HG03558 (cell line): ENCODE measurements around the gene LCNL1.

ENCODE experiments used
- ATAC-seq: cut with Tn5 transposase; IDR thresholded peaks from one replicate; pipeline ENCODE4 v1.9.1; 2021; ENCODE audit warnings: moderate number of reproducible peaks; ENCODE audit not compliant: unreplicated experiment; ENCODE audit errors: extremely low read depth

LCNL1 gene

DNA sequence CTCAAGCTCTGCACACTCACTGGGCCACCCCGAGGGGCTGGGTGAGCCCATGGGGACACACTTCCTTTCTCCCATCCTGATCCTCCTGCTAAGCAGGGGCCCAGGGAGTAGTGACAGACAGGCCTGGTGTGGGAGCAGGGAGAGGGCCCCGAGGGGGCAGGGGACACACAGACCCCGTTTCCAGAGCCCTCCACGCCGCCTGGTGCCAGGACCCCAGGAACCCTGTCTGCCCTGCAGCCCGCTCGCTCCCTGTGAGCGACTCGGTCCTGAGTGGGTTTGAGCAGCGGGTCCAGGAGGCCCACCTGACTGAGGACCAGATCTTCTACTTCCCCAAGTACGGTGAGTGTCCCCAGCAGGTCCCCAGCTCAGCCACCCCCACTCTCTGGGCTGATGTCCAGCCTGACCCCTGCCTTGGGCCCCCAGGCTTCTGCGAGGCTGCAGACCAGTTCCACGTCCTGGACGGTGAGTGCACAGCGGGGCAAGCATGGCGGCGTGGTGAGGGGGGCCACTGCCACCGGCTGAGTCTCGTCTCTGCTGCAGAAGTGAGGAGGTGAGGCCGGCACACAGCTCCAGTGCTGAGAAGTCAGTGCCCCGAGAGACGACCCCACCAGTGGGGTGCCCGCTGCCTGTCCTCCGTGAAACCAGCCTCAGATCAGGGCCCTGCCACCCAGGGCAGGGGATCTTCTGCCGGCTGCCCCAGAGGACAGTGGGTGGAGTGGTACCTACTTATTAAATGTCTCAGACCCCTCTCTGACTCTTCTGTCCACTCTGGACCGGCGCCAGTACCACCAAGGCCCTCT, 36.4 kb upstream of the LCNL1 start:
- no peak for ATAC-seq

DNA sequence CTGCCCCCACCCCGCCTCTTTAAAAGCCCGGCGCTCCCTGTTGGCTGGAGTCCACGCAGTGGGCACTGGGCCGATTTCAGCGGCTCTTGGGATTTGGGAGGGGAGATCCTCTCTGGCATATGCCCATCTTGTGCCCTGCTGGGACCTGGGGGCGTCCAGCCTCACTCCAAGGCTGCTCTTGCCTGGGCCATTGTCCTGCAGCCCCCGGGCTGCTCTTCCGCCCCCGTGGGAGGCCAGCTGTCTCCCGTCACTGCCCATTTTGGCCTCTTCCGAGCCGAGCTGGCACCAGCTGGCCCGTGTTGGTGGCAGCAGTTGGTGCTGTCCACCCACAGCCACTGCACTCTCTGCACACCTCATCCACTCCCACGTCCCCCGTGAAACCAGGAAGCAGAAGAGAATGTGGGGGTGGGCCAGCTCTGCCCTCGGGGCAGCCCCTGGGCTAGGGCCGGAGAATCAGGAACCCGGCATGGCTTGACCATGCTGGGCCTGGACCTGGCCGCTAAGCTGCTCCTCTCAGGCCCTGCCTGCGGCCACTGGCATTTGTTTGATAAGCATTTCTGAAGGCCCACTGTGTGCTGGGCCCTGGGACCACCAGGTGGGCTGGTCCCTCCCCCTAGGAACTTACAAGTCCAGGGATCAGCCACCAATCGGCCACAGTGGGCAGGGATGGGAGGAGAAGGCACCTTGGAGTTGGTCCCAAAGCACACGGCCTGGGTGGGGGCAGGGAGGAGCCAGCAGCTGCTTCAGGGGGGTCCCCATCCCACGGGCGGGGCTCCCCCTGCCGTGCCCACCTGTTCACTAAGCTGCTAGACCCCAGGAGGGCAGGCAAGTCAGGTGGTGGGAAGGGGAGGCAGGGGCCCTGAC, 35.5 kb upstream of the LCNL1 start:
- no peak for ATAC-seq

DNA sequence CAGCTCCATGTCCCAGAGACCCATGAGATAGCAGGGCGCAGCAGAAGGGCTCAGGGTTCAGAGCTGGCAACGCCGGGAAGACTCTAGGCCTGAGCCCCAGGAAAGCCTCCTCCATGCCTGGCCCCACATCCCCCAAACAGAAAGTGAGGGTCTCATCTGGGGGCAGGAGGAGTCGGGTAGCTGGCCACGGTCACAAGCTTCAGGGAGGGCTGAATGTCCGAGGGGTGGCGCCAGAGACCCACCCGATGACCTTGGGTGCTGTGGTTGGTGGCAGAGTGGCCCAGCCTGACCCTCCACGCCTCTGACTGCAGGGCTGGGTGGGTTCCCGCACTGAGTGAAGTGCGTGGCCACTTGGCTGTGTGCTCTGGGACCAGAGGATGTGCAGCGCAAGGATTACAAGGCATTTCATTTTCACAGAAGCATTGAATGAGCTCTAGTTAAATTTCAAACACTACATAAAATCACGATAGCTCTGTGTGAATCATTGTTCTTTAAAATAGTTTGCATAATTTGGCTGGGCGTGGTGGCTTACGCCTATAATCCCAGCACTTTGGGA, 34.8 kb upstream of the LCNL1 start:
- ATAC-seq = no peak

DNA sequence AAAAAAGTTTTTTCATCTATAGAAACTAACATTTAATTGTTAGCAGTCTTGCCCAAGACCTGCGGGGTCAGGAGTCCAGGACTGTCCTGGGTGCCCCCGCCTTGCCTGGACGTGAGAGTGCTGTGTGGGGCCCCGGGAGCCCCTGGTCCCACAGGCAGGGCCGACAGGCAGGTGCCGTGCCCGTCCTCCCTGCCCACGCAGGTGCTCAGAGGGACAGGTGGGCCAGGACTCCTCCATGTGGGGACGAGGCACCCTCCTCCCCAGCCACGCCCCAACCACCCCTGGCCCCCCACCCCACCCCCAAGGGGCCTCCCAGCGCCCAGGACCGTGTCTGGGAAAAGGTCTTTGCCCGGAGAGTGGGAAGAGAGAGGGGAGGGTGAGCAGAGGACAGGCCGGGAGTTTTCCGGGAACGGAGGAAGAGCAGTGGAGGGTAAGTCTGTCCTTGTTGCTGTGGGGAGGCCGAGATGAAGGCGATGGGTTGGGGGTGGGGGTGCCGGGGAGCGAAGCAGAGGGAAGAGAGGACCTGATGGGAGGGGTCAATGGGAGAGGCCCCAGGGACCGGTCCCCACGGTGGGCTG, 33.5 kb upstream of the LCNL1 start:
- ATAC-seq = no peak

DNA sequence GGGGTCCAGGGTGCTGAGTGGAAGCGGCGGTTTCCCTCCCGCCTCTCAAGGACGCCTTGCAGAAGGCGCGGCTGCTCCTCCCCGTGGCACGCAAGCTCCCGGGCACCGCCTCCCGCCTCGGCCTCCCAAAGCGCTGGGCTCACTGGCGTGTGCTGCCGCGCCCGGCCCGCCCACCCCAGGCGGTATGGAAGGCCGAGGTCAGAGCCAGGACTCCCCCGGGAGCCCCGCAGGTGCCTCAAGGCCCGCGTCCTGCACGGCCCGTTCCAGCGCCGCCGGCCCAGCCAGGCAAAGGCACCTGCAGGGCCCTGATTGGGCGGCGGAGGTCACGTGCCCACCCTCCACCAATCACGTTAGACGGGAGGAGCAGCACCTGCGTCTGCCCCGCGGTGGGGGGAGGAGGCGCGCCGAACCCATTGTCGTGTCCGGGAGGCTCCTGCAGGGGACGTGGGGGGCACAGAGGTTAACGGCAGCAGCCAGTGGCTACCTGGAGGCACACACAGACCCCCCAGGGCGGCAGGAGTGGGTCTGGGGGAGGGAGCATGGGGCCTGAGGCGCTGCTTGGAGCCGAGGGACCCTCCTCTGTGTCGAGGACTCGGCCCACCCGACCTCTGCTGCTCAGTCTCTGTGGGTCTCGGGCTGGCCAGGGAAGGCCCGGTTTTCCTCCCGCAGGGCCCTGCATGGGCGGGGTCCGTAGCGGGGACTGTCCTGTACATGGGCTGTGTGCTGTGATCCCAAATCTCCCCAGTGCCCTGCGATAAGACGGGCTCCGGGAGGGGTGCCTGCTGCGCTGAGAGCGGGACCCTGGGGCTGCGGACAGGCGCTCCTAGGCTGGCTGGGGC, 32.8 kb upstream of the LCNL1 start:
- ATAC-seq = peak; percentile 51

DNA sequence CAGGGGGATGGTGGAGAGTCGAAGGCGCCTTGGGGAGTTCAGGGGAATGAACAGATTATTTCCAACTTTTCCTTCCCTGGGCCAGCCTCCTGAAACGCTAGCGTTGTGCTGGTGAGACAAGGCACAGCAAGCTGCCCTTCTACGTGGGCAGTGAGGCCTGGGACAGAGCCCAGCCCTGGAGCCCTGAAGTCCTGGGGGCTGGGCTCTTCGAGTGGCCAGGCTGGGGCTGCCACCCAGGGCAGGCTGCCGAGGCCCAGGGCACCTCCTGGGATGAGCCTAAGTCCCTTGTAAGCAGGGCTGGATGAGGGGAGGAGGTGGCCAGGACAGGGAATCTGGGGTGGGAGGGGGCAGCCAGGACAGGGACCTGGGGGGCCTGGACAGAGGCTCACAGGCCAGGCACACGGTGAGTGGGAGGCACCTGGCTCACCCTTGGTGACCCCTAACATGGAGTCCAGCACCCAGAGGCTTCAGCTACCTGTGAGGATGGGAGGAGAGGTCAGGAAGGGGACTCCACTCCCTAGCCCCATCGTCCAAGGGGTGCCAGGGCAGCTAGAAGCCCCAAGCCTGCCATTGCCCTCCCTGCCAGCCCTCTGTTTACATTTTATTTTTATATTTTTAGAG, 32.0 kb upstream of the LCNL1 start:
- ATAC-seq = no peak

DNA sequence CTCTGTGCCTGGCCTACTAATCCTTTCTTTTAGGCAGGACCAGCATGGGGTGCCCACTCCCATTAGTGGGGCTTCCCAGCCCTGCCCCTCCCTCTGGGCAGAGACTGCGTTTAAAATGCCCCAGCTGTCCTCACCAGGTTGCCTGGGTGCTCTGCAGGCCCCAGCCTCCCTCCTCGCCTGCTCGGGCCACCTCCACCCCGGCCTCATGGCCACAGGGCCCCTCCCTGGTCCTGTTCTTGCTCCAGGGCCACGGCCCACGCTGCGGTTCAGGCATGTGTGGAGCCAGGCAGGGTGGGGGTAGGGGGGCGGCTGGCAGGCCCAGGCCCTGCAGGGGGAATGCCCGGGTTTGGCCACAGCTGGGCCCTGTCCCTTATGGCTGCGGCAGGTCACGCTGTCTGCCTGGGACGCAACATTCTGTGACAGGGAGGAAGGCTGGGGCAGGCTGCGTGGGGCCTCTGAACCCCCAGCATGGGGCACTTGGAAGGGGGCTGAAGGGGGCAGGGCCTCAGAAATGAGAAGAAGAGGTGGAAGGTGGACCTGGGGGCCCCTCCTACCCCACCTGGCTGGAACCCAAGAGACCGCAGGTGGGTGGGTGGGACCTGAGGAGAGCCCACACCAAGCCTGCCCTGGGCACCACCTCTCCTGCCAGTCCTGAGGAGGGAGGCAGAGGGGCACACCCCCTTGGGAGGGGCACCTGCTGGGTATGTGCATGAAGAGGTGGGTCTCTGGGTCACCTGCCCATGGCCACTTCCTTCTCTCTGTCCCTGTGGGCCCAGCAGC, 31.1 kb upstream of the LCNL1 start, which contains the start of gene LCN12:
Gene LCN12, plus strand, starts transcription at position 733 of the 780 bp plus-strand sequence. CDS start 55 bp downstream, outside the sequence.
- no peak for ATAC-seq

DNA sequence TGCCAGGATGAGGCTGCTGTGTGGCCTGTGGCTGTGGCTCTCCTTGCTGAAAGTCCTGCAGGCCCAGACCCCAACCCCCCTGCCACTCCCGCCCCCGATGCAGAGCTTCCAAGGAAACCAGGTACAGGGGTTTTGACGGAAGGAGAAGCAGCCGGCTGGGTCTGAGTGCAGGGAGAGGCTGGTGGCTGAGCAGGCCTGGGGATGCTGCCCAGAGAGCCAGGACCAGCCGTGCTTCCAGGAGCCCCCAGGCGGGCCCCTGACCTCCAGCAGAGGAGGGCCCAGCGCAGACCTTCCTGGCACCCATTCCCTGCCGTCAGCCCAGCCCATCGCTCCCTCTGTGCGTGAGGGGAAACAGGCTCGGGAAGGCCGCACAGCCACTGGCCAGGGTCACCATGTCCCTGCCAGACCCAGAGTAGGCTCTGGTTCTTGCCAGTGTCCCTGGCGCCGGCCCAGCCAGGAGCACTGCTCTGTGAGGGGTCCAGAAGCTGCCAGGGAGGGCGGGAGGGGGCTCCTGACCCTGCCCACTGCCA, 30.4 kb upstream of the LCNL1 start:
- no peak for ATAC-seq

DNA sequence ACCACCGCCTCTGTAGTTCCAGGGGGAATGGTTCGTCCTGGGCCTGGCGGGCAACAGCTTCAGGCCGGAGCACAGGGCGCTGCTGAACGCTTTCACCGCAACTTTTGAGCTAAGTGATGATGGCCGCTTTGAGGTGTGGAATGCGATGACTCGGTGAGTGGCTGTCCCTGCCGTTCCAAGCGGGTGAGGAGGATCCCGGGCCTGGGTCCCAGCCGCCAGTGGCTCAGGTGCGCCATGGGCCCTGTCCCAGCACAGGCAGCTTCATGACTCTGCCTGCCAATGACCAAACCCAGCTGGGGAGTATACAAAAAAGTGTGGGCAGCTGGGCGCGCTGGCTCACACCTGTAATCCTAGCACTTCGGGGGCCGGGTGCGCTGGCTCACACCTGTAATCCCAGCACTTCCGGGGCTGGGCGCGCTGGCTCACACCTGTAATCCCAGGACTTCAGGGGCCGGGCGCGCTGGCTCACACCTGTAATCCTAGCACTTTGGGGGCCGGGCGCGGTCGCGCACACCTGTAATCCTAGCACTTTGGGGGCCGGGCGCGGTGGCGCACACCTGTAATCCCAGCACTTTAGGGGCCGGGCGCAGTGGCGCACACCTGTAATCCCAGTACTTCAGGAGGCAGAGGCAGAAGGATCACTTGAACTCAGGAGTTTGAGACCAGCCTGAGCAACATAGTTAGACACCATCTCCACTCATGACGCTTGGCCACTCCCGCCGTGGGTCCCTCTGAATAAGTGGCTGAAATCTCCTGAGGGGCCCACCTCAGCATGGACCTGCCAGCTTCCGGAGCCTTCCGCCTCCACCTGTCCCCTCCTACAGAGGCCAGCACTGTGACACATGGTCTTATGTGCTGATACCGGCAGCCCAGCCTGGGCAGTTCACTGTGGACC, 29.7 kb upstream of the LCNL1 start:
- no peak for ATAC-seq

DNA sequence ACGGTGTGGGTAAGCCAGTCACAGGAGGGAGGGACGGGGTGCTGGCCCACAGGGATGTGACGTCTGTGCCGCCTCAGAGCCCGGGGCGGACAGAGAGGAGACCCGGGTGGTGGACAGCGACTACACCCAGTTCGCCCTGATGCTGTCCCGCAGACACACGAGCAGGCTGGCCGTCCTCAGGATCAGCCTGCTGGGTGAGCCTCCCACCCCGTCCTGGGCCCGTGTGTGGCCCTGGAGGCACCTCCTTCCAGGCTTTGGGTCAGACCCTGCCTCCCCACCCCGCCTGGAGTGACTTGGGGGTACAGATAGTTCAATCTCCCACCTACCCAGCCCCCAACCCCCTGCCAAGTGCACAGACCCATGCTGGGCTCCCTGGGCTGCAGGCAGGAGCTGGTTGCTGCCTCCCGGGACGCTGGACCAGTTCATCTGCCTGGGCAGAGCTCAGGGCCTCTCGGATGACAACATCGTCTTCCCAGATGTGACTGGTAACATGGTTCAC, 29.0 kb upstream of the LCNL1 start:
- no peak for ATAC-seq

DNA sequence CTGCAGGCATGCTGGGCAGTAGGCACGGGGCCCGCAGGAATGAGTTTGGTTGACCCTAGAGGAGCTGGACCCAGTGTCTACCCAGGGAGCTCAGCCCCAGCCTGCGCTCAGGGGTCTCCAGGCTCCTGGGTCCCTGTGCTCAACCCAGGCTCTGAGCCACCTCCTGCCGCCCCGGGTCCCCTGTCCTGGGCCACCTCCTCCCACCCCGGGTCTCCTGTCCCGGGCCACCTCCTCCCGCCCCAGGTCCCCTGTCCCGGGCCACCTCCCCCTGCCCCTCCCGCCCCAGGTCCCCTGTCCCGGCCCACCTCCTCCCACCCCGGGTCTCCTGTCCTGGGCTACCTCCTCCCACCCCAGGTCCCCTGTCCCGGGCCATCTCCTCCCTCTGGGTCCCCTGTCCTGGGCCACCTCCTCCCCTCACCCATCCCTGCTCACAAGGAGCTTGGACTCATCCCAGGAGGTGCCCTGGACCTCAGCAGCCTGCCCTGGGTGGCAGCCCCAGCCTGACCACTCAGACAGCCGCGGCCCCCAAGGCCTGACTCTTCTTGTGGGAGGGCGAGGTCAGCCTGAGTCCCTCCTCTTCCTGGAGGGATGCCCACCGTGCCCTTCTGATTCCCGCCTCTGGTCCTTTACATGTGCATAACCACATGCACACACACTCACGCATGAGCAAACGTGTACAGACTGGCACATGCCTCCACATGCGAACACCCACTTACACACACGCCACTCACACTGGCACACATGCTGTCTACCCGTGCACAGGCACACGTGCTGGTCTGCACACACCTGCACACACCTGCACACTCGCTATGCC, 28.3 kb upstream of the LCNL1 start:
- ATAC-seq = no peak

DNA sequence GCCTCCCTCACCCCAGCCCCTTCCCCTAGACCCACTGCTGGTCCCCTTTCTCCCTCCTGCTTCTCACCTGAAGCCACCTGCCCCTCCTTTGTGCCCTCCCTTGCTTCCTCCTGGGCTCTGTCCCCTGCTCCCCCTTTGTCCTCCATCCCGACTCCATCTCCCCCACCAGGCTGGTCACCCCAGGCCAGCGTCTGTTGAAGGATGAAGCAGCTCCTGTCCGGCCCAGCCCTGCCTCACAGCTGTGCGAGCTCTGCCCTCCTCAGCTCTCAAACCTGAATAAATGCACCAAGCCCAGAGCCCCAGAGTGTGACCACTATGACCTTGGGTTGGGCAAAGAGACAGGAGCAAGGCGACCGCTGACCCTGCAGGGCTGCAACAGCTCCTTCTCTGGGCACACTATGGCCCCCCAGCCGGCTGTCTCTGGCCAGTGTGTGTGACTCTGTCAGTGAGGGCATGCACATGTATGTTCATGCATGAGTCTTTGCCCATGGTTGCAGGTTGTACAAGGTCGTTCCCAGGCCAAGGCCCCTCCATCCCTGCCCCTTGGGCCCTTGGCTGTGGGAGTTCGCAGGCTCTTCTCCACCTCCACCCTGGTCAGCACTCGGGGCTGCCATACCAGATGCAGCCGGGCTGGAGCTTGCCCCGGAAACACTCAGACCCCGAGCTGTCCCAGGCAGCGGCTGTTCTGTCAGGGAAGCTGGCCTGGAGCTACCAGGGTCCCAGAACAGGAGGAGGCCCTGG, 27.4 kb upstream of the LCNL1 start:
- ATAC-seq = no peak

DNA sequence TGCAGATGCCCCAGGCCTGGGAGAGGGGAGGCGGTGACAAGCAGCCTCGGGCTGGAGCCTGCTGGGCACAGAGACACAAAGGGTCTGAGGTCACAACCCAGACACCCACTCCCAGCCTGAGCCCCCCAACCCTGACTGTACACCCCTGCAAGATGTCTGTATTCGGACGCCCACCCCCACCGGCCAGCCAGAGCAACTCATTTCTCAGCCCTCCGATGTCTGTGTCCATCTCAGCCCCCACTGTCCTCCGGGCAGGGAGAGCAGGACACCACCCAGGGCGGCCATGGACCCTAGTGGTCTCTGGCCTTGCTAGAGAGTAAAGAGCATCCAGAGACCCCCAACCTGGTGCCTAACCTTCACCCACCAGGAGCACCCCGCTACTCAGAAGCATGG, 26.9 kb upstream of the LCNL1 start:
- ATAC-seq = no peak

DNA sequence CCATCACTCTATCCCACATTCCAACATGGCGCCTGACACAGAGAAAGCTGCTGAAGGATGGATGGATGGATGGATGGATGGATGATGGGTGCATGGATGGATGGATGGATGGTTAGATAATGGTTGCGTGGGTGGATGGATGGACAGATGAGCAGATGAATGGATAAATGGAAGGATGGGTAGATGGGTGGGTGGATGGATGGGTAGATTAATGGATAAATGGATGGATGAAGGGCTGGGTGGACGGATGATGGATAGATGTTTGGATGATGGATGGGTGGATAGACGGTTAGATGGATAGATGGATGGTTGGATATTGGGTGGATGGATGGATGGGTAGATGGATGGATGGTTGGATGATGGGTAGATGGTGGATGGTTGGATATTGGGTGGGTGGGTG, 26.2 kb upstream of the LCNL1 start:
- ATAC-seq = no peak

DNA sequence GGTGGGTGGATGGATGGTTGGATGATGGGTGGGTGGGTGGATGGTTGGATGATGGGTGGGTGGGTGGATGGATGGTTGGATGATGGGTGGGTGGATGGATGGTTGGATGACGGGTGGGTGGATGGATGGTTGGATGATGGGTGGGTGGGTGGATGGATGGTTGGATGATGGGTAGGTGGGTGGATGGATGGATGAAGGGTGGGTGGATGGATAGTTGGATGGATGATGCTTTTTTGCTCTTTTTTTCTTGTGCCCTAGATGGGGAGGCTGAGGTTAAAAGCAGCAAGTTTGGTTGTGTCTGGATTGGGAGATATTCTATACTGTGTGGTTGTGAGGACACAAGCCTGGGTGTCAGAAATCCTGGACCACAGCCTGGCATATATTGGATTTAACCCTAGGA, 25.3 kb upstream of the LCNL1 start:
- ATAC-seq = no peak

DNA sequence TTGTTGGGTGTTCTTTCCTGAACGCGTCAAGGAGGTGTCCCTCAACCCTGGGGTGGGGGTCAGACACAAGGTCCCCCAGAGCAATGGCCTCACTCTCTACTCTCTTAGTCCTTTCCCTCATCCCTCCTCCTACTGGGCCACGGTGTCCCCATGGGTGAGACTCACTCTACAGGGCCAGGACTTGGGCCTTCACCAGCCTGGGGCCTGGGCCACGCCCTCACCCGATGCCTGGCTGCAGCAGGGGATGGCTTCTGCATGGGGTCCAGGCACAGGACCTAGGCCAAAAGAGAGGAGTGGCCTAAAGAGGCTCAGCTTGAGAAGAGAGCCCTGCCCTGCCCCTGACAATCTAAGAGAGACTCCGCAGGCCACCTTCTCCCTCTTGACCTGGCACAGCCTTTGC, 24.9 kb upstream of the LCNL1 start:
- no peak for ATAC-seq
